Kidney epithelial cell (primary cell): ENCODE data around the gene SH3YL1. TPM values are rescaled to one million over a fixed set of nuclear protein-coding genes. Genes with fewer than 3 reads are reported as not detected.

Experiments
- DNase-seq: peaks from one replicate; pipeline ENCODE4 v3.0.0-alpha.2; 2010; ENCODE audit warnings: low read depth
- H3K27me3 ChIP-seq: 2 replicates; pipeline ENCODE4 v1.6.0; 2011; ENCODE audit warnings: low read length; ENCODE audit not compliant: control insufficient read depth, insufficient read depth
- H3K36me3 ChIP-seq: 2 replicates; pipeline ENCODE4 v1.5.1; 2011; ENCODE audit warnings: low read length; ENCODE audit not compliant: control insufficient read depth, insufficient read depth
- H3K4me3 ChIP-seq: 2 replicates; pipeline ENCODE4 v1.5.1; 2011; ENCODE audit warnings: low read depth, mild to moderate bottlenecking, control low read depth, low read length
- total RNA-seq: library from RNA; depleted of rRNA; stranded (reverse); fragments of >200 nt; gene quantifications from 2 replicates; pipeline ENCODE4 v1.2.3, GENCODE V29; 2015
- TF ChIP-seq, protein P1 (sequence below): IDR thresholded peaks from 2 replicates; pipeline ENCODE4 v1.5.1; 2011; ENCODE audit warnings: mild to moderate bottlenecking, moderate library complexity, low read length, control low read depth, inconsistent platforms; ENCODE audit not compliant: insufficient read depth, poor library complexity, severe bottlenecking

SH3YL1 gene
- total RNA-seq, 1 donor from 2014 or later, result 50.2 TPM

DNA sequence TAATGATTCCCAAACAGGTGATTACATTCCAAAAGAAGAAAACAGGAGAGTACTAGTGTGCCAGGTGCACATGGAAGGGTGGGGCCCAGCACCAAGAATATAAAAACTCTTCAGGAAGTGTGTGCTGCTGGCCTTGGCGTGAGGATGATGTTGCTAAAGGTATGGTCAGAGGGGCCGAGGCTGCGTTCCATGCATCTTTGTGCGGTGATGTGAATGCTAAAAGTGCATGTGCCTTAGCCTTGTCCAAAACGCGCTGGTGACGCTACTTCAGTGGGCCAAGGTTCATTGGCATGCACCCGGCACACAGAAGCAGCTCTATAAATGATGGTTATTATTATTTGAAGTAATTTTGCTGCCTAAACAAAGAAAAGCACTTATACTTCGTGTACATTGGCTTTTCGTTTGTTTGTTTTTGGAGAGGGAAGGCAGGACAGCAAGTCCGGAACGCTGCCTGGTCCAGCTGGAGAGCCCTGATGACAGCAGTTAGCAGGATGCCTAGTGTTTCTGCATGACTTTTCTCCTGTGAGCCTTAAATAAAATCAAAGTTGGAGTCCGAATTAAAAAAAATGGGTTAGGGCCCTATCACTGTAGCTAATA is 21.2 kb upstream of the SH3YL1 start:
- H3K27me3 ChIP-seq, result peaks cover 20% of the 10 kb centered on the region
- no peak for DNase-seq
- H3K36me3 ChIP-seq, result no peaks in the 10 kb centered on the region
- TF ChIP-seq, protein P1, sequence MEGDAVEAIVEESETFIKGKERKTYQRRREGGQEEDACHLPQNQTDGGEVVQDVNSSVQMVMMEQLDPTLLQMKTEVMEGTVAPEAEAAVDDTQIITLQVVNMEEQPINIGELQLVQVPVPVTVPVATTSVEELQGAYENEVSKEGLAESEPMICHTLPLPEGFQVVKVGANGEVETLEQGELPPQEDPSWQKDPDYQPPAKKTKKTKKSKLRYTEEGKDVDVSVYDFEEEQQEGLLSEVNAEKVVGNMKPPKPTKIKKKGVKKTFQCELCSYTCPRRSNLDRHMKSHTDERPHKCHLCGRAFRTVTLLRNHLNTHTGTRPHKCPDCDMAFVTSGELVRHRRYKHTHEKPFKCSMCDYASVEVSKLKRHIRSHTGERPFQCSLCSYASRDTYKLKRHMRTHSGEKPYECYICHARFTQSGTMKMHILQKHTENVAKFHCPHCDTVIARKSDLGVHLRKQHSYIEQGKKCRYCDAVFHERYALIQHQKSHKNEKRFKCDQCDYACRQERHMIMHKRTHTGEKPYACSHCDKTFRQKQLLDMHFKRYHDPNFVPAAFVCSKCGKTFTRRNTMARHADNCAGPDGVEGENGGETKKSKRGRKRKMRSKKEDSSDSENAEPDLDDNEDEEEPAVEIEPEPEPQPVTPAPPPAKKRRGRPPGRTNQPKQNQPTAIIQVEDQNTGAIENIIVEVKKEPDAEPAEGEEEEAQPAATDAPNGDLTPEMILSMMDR, result no peak
- H3K4me3 ChIP-seq, result no peak overlapping the region

DNA sequence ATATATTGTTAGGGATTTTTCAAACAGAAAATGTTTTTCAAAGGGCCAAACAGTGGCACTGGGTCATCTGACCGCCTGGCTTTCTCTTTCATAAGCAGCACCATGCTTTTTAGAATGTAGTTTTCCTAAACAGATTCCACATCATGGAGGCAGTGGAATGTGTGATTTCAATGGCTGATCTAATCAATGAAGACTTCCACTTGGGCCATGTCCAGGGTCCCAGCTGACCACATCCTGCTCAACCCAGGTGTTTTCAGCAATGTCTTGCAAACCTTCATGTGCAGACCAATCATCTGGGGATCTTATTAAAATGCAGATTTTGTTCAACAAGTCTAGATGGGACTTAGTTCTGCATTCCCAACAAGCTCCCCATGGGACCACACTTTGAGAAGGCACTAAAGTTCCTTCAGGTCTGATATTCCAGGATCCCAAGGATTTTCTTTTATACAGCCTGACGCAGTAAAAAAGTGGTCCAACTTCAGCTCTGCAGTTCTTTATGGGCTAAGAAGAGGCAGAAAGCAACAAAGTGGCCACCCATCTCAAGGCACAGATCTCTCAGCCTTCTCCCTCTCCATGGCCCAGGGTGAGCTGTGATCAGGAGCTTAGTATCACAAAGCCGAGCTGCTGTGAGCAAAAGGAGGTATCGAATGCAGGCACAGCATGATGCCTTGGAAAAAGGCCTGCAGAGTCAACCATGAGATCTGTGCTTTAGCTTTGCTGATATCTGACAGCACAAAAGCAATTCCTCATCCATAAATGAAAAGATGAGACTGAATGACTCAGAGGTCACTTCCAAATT is 20.4 kb upstream of the SH3YL1 start:
- Histone ChIP-seq H3K36me3 (no peaks in the 10 kb centered on the region), H3K27me3 (peaks cover 12% of the 10 kb centered on the region), H3K4me3 (no peak overlapping the region)
- TF ChIP-seq, protein P1, result no peak
- DNase-seq, result no peak

DNA sequence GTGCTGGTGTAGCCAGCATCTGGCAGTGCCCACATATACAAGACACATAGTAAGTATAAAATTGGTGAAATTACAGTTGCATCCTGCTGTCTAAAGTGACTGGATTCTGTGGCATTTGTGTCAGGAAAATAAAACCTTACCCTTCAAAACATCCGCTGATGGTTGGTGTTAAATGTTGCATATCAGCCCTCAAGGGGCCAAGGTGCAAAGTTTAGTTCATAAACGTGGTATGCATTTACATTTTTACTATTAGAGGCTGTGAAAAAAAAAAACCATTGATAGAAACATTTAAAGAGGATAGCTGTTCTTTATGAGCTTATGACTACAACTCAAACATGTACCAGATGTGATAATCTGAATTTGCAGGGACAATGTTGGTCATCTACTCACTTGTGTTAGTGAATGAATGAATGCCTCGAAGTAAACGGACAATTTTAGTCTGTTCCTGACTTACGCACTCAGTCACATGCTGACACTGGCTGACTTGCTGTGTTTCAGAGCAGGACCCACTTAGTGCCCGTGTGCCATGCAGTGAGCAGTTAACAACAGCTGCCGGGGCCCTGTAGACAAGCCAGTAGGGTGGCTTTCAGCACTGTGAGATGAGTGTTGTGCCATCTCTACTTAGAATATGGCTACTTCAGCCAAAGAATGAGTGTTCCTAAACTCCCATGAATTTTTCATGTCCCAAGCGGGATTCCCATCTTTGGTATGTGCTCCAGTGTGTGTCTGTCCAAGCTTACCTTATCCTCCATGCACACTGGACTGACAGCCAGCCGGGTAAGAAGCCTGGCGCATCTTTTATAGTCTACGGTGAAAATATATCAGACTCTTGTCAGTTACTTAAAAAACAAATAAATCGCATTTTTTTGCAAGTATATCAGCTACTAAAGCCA is 18.8 kb upstream of the SH3YL1 start:
- TF ChIP-seq, protein P1, result no peak
- DNase-seq, result no peak
- H3K27me3 ChIP-seq, result peaks cover 6% of the 10 kb centered on the region
- no peaks in the 10 kb centered on the region for H3K36me3 ChIP-seq
- no peak overlapping the region for H3K4me3 ChIP-seq

DNA sequence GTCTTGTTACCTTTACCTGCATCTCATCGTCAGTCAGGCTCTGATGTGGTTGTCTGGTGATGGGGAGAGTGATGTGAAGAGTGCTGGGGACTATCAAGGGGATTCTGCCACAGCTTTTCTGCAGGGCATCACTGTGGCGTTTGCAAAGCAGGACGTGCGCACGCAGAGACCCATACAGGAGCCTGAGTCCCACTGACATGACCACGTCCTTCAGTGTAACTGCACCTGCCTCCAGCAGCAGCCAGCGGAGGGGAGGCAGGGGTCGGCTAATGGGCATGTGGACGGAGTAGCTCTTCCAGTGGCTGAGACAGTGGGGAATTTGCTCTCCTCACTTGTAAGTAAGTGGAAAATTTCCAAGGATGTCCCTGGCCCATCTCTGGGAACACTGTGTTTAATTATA is 17.5 kb upstream of the SH3YL1 start:
- peaks cover 2% of the 10 kb centered on the region for H3K36me3 ChIP-seq
- TF ChIP-seq, protein P1, result no peak
- H3K27me3 ChIP-seq, result no peaks in the 10 kb centered on the region
- DNase-seq, result no peak
- H3K4me3 ChIP-seq, result no peak overlapping the region

DNA sequence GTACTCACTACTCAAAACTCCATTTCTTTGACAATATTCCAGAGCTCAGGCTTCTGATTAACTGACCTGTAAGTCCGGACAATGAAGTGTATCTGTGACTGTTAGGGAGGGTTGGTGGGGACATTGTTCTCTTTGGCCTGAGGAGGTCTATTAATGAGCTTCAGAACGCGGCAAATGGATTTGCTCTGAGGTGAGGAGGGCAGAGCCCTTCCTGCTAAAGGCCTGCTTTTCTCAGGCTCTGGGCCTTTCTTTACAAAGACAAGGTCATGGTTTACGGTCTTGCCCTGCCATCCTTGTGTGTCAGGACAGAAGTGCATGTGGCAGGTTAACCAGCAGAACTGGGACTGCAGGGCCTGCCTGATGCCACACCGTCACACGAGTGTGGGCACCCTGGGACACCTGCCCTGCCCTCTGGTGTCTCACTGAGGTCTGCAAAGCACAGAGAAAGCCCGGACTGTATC is 16.8 kb upstream of the SH3YL1 start:
- H3K36me3 ChIP-seq, result peaks cover 2% of the 10 kb centered on the region
- H3K27me3 ChIP-seq, result no peaks in the 10 kb centered on the region
- no peak overlapping the region for H3K4me3 ChIP-seq
- DNase-seq, result no peak
- TF ChIP-seq, protein P1, result no peak
